Endothelial cell of umbilical vein (primary cell): ENCODE data around the gene CCL1.

Experiments
- MAX ChIP-seq: IDR thresholded peaks from 2 replicates; pipeline ENCODE4 v1.6.1; 2011; ENCODE audit not compliant: insufficient read depth, insufficient read length
- TF ChIP-seq, protein P1 (sequence below), 2 donors: IDR thresholded peaks; 1 replicate in 1 of 2; 2 replicates in 1 of 2; pipeline ENCODE4 v1.5.1; 2011; ENCODE audit warnings: low read length in 2 of 2, mild to moderate bottlenecking in 2 of 2, moderate library complexity in 2 of 2, control low read depth in 1 of 2, inconsistent platforms in 1 of 2, low read depth in 1 of 2; ENCODE audit not compliant: insufficient read depth in 1 of 2; ENCODE audit errors: extremely low read depth in 1 of 2

GRCh38 chr17:34368196-34368945, 5.3 kb upstream of the CCL1 start:
- no peak for TF ChIP-seq MAX
- TF ChIP-seq, protein P1, sequence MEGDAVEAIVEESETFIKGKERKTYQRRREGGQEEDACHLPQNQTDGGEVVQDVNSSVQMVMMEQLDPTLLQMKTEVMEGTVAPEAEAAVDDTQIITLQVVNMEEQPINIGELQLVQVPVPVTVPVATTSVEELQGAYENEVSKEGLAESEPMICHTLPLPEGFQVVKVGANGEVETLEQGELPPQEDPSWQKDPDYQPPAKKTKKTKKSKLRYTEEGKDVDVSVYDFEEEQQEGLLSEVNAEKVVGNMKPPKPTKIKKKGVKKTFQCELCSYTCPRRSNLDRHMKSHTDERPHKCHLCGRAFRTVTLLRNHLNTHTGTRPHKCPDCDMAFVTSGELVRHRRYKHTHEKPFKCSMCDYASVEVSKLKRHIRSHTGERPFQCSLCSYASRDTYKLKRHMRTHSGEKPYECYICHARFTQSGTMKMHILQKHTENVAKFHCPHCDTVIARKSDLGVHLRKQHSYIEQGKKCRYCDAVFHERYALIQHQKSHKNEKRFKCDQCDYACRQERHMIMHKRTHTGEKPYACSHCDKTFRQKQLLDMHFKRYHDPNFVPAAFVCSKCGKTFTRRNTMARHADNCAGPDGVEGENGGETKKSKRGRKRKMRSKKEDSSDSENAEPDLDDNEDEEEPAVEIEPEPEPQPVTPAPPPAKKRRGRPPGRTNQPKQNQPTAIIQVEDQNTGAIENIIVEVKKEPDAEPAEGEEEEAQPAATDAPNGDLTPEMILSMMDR (IDR thresholded peaks at IDR 0.05; ENCODE audit: extremely low read depth in 1 of 2, insufficient read depth in 1 of 2, low read depth in 1 of 2, low read length in 2 of 2): no peak
